Breast epithelium (tissue), 4 donors: ENCODE results near the gene DDR2. TPM values are rescaled to one million over a fixed set of nuclear protein-coding genes. Genes with fewer than 3 reads are reported as not detected.

Source experiments
- DNase-seq, 2 donors: peaks; one replicate each; pipeline ENCODE4 v3.0.0-alpha.2; 2019; ENCODE audit warnings: low spot score in 2 of 2
- H3K27ac ChIP-seq, 2 donors: fragments of 200-600 bp; sonication (generic) in 1 of 2; one replicate each; pipeline ENCODE4 v1.5.1; 2016 to 2019; ENCODE audit warnings: mild to moderate bottlenecking in 1 of 2
- H3K27me3 ChIP-seq, 2 donors: fragments of 200-600 bp; sonication (generic) in 1 of 2; one replicate each; pipeline versions ENCODE4 v1.5.1 to v1.6.0; 2017 to 2019; ENCODE audit warnings: control low read depth in 1 of 2, mild to moderate bottlenecking in 1 of 2
- H3K36me3 ChIP-seq: fragments of 200-600 bp; one replicate; pipeline ENCODE4 v1.5.1; 2019
- H3K4me1 ChIP-seq, 2 donors: fragments of 200-600 bp; sonication (generic); one replicate each; pipeline ENCODE4 v1.5.1; 2016 to 2019; ENCODE audit warnings: control low read depth in 1 of 2
- H3K4me3 ChIP-seq, 3 donors: fragments of 200-600 bp; sonication (generic); 1 replicate in 2 of 3; 2 replicates in 1 of 3; pipeline ENCODE4 v1.5.1; 2016 to 2019; ENCODE audit warnings: mild to moderate bottlenecking in 3 of 3, moderate library complexity in 2 of 3
- H3K9me3 ChIP-seq, 2 donors: fragments of 200-600 bp; sonication (generic) in 1 of 2; one replicate each; pipeline ENCODE4 v1.5.1; 2016 to 2019; ENCODE audit warnings: control low read depth in 1 of 2
- POLR2A ChIP-seq: fragments of 450-650 bp; IDR thresholded peaks from one replicate; pipeline ENCODE4 v1.6.1; 2016; ENCODE audit warnings: antibody characterized with exemption, mild to moderate bottlenecking, moderate library complexity
- POLR2AphosphoS5 ChIP-seq, 3 donors: sonication (generic); formaldehyde crosslinking; IDR thresholded peaks; one replicate each; pipeline ENCODE4 v1.6.1; 2017; ENCODE audit warnings: antibody characterized with exemption in 3 of 3
- intact Hi-C: fragments of 100-400 bp; cut with DNase I; formaldehyde crosslinking; loops from one replicate; pipeline ENCODE4 v1.15.1; 2023; ENCODE audit warnings: low total_unique reads
- total RNA-seq, 3 donors: library from RNA; depleted of rRNA; stranded (reverse); fragments of >200 nt; gene quantifications; one replicate each; pipeline ENCODE4 v1.1.0, GENCODE V29; 2016
- TF ChIP-seq, protein P1 (sequence below), 3 donors: fragments of 450-650 bp; IDR thresholded peaks; one replicate each; pipeline ENCODE4 v1.5.1; 2016 to 2017; ENCODE audit warnings: antibody characterized with exemption in 3 of 3, mild to moderate bottlenecking in 3 of 3, moderate library complexity in 3 of 3

The DDR2 gene
- total RNA-seq, 3 donors from 2014 or later: 41.9 to 238 (median 47.2) TPM

- intact Hi-C loops: no loop called here
Measured at GRCh38 chr1:162663086-162663485, 30.8 kb downstream of the DDR2 start.

GRCh38 chr1:162663589-162664106 lies 31.4 kb downstream of the DDR2 start:
- Histone ChIP-seq H3K4me1 (no peaks in the 10 kb centered on the region), H3K4me3 (no peak overlapping the region), H3K27ac (peak overlapping the region in 1 of 2 donors; percentile 36), H3K9me3 (no peaks in the 10 kb centered on the region), H3K36me3 (no peaks in the 10 kb centered on the region), H3K27me3 (no peaks in the 10 kb centered on the region)
- intact Hi-C loops: no loop called here
- no peak for TF ChIP-seq POLR2AphosphoS5 (IDR thresholded peaks at IDR 0.05)
- TF ChIP-seq POLR2A: no peak
- TF ChIP-seq, protein P1, sequence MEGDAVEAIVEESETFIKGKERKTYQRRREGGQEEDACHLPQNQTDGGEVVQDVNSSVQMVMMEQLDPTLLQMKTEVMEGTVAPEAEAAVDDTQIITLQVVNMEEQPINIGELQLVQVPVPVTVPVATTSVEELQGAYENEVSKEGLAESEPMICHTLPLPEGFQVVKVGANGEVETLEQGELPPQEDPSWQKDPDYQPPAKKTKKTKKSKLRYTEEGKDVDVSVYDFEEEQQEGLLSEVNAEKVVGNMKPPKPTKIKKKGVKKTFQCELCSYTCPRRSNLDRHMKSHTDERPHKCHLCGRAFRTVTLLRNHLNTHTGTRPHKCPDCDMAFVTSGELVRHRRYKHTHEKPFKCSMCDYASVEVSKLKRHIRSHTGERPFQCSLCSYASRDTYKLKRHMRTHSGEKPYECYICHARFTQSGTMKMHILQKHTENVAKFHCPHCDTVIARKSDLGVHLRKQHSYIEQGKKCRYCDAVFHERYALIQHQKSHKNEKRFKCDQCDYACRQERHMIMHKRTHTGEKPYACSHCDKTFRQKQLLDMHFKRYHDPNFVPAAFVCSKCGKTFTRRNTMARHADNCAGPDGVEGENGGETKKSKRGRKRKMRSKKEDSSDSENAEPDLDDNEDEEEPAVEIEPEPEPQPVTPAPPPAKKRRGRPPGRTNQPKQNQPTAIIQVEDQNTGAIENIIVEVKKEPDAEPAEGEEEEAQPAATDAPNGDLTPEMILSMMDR (IDR thresholded peaks at IDR 0.05): no peak
- no peak for DNase-seq

More at GRCh38 chr1:162663086-162663485, 30.8 kb downstream of the DDR2 start:
- Histone ChIP-seq H3K9me3 (no peaks in the 10 kb centered on the region), H3K36me3 (no peaks in the 10 kb centered on the region), H3K4me1 (no peaks in the 10 kb centered on the region), H3K4me3 (no peak overlapping the region), H3K27me3 (no peaks in the 10 kb centered on the region), H3K27ac (peak overlapping the region in 1 of 2 donors; percentile 36)
- TF ChIP-seq, protein P1 (IDR thresholded peaks at IDR 0.05): no peak
- TF ChIP-seq POLR2AphosphoS5 (IDR thresholded peaks at IDR 0.05) (no peak), POLR2A (no peak)
- no peak for DNase-seq

DNA sequence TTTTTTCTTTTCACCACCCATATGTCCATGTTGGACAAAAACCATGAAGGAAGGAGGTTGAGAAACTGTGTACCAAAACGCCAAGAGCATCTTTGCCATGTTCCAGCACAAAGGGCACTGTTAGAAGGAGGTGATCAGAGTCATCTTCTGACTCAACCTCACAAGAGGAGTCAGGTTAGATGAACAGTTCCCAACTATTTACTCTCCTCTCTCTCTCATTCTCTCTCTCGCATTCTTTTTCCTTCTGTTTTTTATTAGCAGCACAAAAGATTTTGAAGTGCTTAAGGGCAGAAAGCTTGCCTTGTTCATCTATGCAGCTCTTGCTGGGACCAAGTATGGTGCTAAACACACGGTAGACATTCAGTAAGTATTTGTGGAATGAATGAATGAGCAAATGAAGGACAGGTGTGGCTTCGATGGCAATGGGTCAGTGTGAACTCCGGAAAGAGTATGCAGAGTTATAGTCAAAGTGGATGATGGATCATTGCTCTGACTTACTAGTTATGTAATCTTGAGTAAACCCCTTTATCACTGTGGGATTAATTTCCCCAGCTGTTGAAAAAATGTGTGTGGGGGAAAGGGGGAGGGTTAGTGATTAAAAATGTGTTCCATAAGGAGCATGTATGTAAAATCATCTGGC lies 33.9 kb downstream of the DDR2 start:
- Histone ChIP-seq H3K27ac (peak overlapping the region in 1 of 2 donors; percentile 30), H3K4me1 (peaks cover 0 to 4% of the 10 kb centered on the region in 2 donors), H3K27me3 (no peaks in the 10 kb centered on the region), H3K4me3 (no peak overlapping the region), H3K36me3 (no peaks in the 10 kb centered on the region), H3K9me3 (no peaks in the 10 kb centered on the region)
- no peak for DNase-seq
- TF ChIP-seq POLR2AphosphoS5 (IDR thresholded peaks at IDR 0.05): no peak
- TF ChIP-seq, protein P1 (IDR thresholded peaks at IDR 0.05): no peak
- no peak for TF ChIP-seq POLR2A
- intact Hi-C loops: no loop called here

DNA sequence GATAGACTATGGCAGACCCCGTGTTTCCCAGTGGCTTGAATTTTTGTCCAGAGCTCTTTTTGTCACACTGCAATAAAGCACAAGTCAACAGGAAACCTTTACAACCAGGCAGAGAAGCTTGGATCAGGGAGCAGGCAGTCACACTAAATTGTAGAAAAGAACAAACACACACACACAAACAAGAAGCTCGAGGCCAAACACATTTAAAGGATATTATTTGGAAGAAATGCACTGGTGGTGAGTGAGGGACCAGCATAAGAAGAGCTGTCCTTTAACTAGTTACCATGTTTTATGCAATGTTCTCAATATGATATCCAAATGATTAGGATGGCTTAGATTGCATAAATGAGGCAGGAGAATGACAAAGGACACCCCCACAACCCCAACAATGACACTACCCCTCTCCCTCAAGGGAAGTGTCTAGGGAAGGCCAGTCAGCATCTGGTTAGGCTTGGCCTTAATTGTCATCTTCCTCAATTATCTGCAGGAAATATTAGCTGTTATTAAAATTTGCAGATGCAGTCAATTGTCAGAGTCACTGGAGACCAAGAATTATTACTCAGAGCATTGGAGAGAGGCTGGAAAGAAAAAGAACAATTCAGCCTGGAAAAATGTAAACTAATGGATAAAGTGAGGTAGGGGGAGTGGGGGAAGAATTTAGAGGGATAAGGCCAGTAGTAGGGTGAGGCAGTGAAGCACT lies 35.3 kb downstream of the DDR2 start:
- peaks cover 0 to 4% of the 10 kb centered on the region in 2 donors for H3K4me1 ChIP-seq

More for the DNA sequence above, 35.3 kb downstream of the DDR2 start:
- Histone ChIP-seq H3K27ac (peak overlapping the region in 1 of 2 donors; percentile 38), H3K36me3 (no peaks in the 10 kb centered on the region), H3K27me3 (no peaks in the 10 kb centered on the region), H3K9me3 (no peaks in the 10 kb centered on the region), H3K4me3 (no peak overlapping the region)
- intact Hi-C loops: no loop called here
- DNase-seq: no peak
- TF ChIP-seq, protein P1 (IDR thresholded peaks at IDR 0.05): no peak
- TF ChIP-seq POLR2AphosphoS5 (IDR thresholded peaks at IDR 0.05) (no peak), POLR2A (no peak)
